GM12878 (cell line): ENCODE measurements around the gene ADK. TPM values are rescaled to one million over a fixed set of nuclear protein-coding genes. Genes with fewer than 3 reads are reported as not detected.

Experiments used
- ATAC-seq: fragments of 200-7000 bp; cut with Tn5 transposase; 3 replicates; pipeline ENCODE4 v1.9.1; 2020; ENCODE audit warnings: mild to moderate bottlenecking, moderate library complexity
- BruUV-seq: library from RNA; stranded (reverse); fragments of 400-500 nt; replicated peaks from 2 replicates; lab custom pipeline; 2021; lab: Mats Ljungman, UMichigan
- CTCF ChIA-PET: fragments of 300-600 bp; sonication (Branson Sonifier 250); formaldehyde crosslinking; extraction: SDS; loops from one replicate; lab custom pipeline; 2021; ENCODE audit warnings: inconsistent platforms; lab: Yijun Ruan, JAX
- POLR2A ChIA-PET: fragments of 350-600 bp; formaldehyde crosslinking; extraction: SDS; loops from one replicate; lab custom pipeline; 2021; ENCODE audit warnings: inconsistent platforms; lab: Charles Lee
- RAD21 ChIA-PET: fragments of 300-600 bp; sonication (Branson Sonifier 250); formaldehyde crosslinking; loops from one replicate; lab custom pipeline; 2023; ENCODE audit warnings: antibody characterized with exemption; ENCODE audit not compliant: unreplicated experiment; lab: Charles Lee
- SMC1A ChIA-PET: fragments of 300-600 bp; sonication (Branson Sonifier 250); formaldehyde crosslinking; loops from one replicate; lab custom pipeline; 2023; ENCODE audit not compliant: unreplicated experiment, uncharacterized antibody; lab: Charles Lee
- DNase-seq: peaks from one replicate; pipeline ENCODE4 v3.0.0-alpha.2; 2011; ENCODE audit warnings: low read depth, low spot score
- FAIRE-seq: peaks from 3 replicates; lab custom pipeline; 2011; peaks lifted over from hg19 to GRCh38; lab: Jason Lieb, UNC
- H2AFZ ChIP-seq: 2 replicates; pipeline ENCODE4 v1.6.0; 2011; ENCODE audit warnings: low read depth, low read length, control low read depth; ENCODE audit not compliant: control insufficient read depth
- H3K27ac ChIP-seq: 2 replicates; pipeline ENCODE4 v1.5.1; 2011; ENCODE audit warnings: control low read depth; ENCODE audit not compliant: control insufficient read depth, insufficient read depth
- H3K27me3 ChIP-seq, 2 experiments: replicated peaks in 1 of 2; 2 replicates each; pipeline versions ENCODE4 v1.6.0 to v1.6.1; 2011; ENCODE audit warnings: low read length in 1 of 2; ENCODE audit not compliant: control insufficient read depth in 2 of 2, insufficient read depth in 2 of 2
- H3K36me3 ChIP-seq, 2 experiments: 2 replicates each; pipeline ENCODE4 v1.5.1; 2011; ENCODE audit warnings: low read length in 1 of 2; ENCODE audit not compliant: control insufficient read depth in 2 of 2, insufficient read depth in 2 of 2
- H3K4me1 ChIP-seq: 2 replicates; pipeline ENCODE4 v1.6.1; 2011; ENCODE audit warnings: mild to moderate bottlenecking, low read length, moderate library complexity, mixed read lengths; ENCODE audit not compliant: control insufficient read depth, insufficient read depth
- H3K4me2 ChIP-seq: 2 replicates; pipeline ENCODE4 v1.6.0; 2011; ENCODE audit warnings: control low read depth; ENCODE audit not compliant: control insufficient read depth, insufficient read depth
- H3K4me3 ChIP-seq: fragments of 200-600 bp; sonication (generic); 2 replicates; pipeline ENCODE4 v1.5.1; 2016
- H3K79me2 ChIP-seq: 2 replicates; pipeline ENCODE4 v1.6.0; 2011; ENCODE audit warnings: low read length; ENCODE audit not compliant: control insufficient read depth, insufficient read depth
- H3K9ac ChIP-seq: 2 replicates; pipeline ENCODE4 v1.8.0; 2011; ENCODE audit warnings: low read length, control low read depth, mixed read lengths; ENCODE audit not compliant: control insufficient read depth, insufficient read depth
- H3K9me3 ChIP-seq: replicated peaks from 3 replicates; pipeline ENCODE4 v1.5.1; 2011; ENCODE audit warnings: mild to moderate bottlenecking, low read length; ENCODE audit not compliant: control insufficient read depth, insufficient read depth
- H4K20me1 ChIP-seq: 2 replicates; pipeline ENCODE4 v1.6.0; 2011; ENCODE audit not compliant: control insufficient read depth, insufficient read depth
- BCL11A ChIP-seq: IDR thresholded peaks from 2 replicates; pipeline ENCODE4 v1.6.1; 2011; ENCODE audit warnings: low read depth, low read length
- EGR1 ChIP-seq, 2 experiments: IDR thresholded peaks; 1 replicate in 1 of 2; 2 replicates in 1 of 2; pipeline ENCODE4 v1.6.1; 2011 to 2012; ENCODE audit warnings: low read depth in 2 of 2, low read length in 2 of 2, borderline replicate concordance in 1 of 2, mild to moderate bottlenecking in 1 of 2, moderate library complexity in 1 of 2
- FOXK2 ChIP-seq: fragments of 450-650 bp; IDR thresholded peaks from 2 replicates; pipeline ENCODE4 v1.6.1; 2017; ENCODE audit warnings: mild to moderate bottlenecking, moderate library complexity
- KLF5 ChIP-seq: fragments of 450-650 bp; IDR thresholded peaks from 2 replicates; pipeline ENCODE4 v1.6.1; 2014; ENCODE audit warnings: mild to moderate bottlenecking; ENCODE audit not compliant: partially characterized antibody
- NR2C2 ChIP-seq: IDR thresholded peaks from 2 replicates; pipeline ENCODE4 v1.6.1; 2011; ENCODE audit warnings: borderline replicate concordance, low read depth; ENCODE audit not compliant: control insufficient read depth, insufficient read length
- POLR2AphosphoS5 ChIP-seq: IDR thresholded peaks from 2 replicates; pipeline ENCODE4 v1.6.1; 2011; ENCODE audit warnings: mild to moderate bottlenecking, low read length, inconsistent platforms
- SKIL ChIP-seq: fragments of 450-650 bp; IDR thresholded peaks from 2 replicates; pipeline ENCODE4 v1.6.1; 2017; ENCODE audit warnings: mild to moderate bottlenecking, low read depth, inconsistent platforms; ENCODE audit not compliant: poor library complexity, severe bottlenecking
- TBL1XR1 ChIP-seq: IDR thresholded peaks from 2 replicates; pipeline ENCODE4 v1.6.1; 2012; ENCODE audit warnings: low read depth, low read length, improper control_type of control experiment
- ZNF384 ChIP-seq: IDR thresholded peaks from 2 replicates; pipeline ENCODE4 v1.6.1; 2012; ENCODE audit warnings: low read depth, mild to moderate bottlenecking, low read length, improper control_type of control experiment, borderline replicate concordance
- ZNF592 ChIP-seq: fragments of 450-650 bp; IDR thresholded peaks from 2 replicates; pipeline ENCODE4 v1.6.1; 2017; ENCODE audit warnings: mild to moderate bottlenecking, moderate library complexity
- WGBS: methylation state at CpG from one replicate; pipeline ENCODE4 v1.1.6; 2016; ENCODE audit warnings: low lambda C conversion rate; ENCODE audit not compliant: insufficient replicate concordance, insufficient coverage; ENCODE audit errors: missing lambda C conversion rate; 5-methylcytosine and 5-hydroxymethylcytosine counted together
- in situ Hi-C: fragments of 300-500 bp; cut with MboI; formaldehyde crosslinking; loops from 9 replicates; pipeline ENCODE4 v1.14.3; 2018; ENCODE audit warnings: mixed read lengths
- intact Hi-C: fragments of 100-400 bp; cut with micrococcal nuclease; formaldehyde crosslinking; loops from one replicate; pipeline ENCODE4 v1.14.2; 2022; ENCODE audit not compliant: unreplicated experiment
- polyA plus RNA-seq, 11 experiments: library from polyadenylated mRNA; depleted of rRNA in 4 of 11; unstranded in 6 of 11; stranded (reverse) in 5 of 11; fragments of >200 nt; fragmentation: Nextera tagmentation in 4 of 11; fragmentation: Illumina TruSeq in 1 of 11; extraction: Ambion mirVana in 4 of 11; extraction: Trizol in 1 of 11; gene quantifications; 1 replicate in 1 of 11; 2 replicates in 10 of 11; pipeline versions ENCODE4 v1.2.1 to v1.2.3, GENCODE V29; 2011 to 2016; ENCODE audit warnings: inconsistent platforms in 2 of 11, missing spikeins in 2 of 11, low read depth in 1 of 11
- total RNA-seq, 4 experiments: library from RNA; depleted of rRNA in 3 of 4; stranded (reverse); fragments of >200 nt in 3 of 4; fragmentation: Illumina TruSeq in 1 of 4; extraction: Trizol in 1 of 4; gene quantifications; 2 replicates each; pipeline versions ENCODE4 v1.2.1 to v1.2.3, GENCODE V29; 2013 to 2021
- TF ChIP-seq, protein P1 (sequence below): fragments of 450-650 bp; IDR thresholded peaks from 2 replicates; pipeline ENCODE4 v1.6.1; 2016; ENCODE audit warnings: mild to moderate bottlenecking

Gene ADK
- total and polyA plus RNA-seq, 10 of the 15 experiments (the other 5 are each of a cell fraction or from before 2014, with no cell fraction given), result 42.0 to 151 (median 81.6) TPM

DNA sequence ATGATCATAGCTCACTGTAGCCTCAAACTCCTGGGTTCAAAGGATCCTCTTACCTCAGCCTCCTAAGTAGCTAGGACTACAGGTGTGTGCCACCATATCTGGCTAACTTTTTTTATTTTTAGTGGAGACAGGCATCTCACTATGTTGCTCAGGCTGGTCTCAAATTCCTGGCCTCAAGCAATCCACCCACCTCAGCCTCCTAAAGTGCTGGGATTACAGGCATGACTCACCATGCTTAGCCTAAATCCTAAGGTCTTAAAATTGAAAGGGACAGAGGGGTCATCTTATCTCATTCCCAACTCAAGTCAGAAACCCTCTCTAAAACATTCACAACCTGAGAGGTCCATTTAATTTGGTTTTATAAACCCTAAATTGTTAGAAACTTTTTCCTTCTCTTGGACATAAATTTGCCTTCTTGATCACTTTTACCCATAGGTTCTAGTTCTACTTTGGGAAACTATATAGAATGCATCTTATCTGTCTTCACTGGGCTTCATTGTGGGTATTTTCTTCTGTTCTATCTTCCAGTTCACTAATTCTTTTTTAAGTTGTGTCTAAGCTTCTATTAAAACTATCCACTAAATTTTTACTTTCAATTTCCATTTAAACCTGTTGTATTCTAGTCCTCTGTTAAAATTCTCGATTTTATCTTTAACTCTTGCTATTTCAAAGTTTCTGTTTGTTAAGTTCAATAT lies 492.0 kb downstream of the ADK start:
- intact Hi-C loops (no loop called here), in situ Hi-C loops (no loop called here)
- no TSS peak for BruUV-seq
- ATAC-seq, result no peak
- Histone ChIP-seq H3K9me3 (peaks cover 3% of the 10 kb centered on the region; the same call in 2 of the 3 replicates), H3K4me2 (no peak overlapping the region), H3K9ac (no peak overlapping the region), H3K27ac (no peak overlapping the region), H3K27me3 (no peaks in the 10 kb centered on the region), H3K79me2 (no peaks in the 10 kb centered on the region), H3K4me3 (no peak overlapping the region), H2AFZ (no peak overlapping the region), H3K36me3 (no peaks in the 10 kb centered on the region), H3K4me1 (no peaks in the 10 kb centered on the region), H4K20me1 (no peaks in the 10 kb centered on the region)
- DNase-seq, result no peak
- ChIA-PET POLR2A (no interaction called here), SMC1A (interaction anchor here (1.5 to 1.9 kb wide), 2 partner anchors 10 to 41 kb away, joined by 4 to 5 read pairs; no protein-coding TSS in a partner anchor), CTCF (interaction anchor here (0.7 to 1.4 kb wide), 2 partner anchors 20 to 106 kb away, joined by 3 read pairs; no protein-coding TSS in a partner anchor), RAD21 (interaction anchor here (0.6 kb wide), 1 partner anchor 183 kb away, joined by 4 read pairs; no protein-coding TSS in a partner anchor)
- TF ChIP-seq ZNF384, result no peak
- no peak for TF ChIP-seq TBL1XR1
- TF ChIP-seq EGR1 (IDR thresholded peaks at IDR 0.05; ENCODE audit: borderline replicate concordance in 1 of 2, low read depth in 2 of 2, low read length in 2 of 2), result no peak
- no peak for TF ChIP-seq BCL11A
- TF ChIP-seq FOXK2, result no peak
- no peak for TF ChIP-seq ZNF592
- TF ChIP-seq SKIL, result no peak
- no peak for TF ChIP-seq KLF5
- no peak for TF ChIP-seq POLR2AphosphoS5
- TF ChIP-seq, protein P1, sequence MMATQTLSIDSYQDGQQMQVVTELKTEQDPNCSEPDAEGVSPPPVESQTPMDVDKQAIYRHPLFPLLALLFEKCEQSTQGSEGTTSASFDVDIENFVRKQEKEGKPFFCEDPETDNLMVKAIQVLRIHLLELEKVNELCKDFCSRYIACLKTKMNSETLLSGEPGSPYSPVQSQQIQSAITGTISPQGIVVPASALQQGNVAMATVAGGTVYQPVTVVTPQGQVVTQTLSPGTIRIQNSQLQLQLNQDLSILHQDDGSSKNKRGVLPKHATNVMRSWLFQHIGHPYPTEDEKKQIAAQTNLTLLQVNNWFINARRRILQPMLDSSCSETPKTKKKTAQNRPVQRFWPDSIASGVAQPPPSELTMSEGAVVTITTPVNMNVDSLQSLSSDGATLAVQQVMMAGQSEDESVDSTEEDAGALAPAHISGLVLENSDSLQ, result no peak
- no peak for TF ChIP-seq NR2C2
- FAIRE-seq, result no peak
- WGBS, result 52% methylated on average over 1 of the region's 1 CpG
